Renal cortex interstitium (tissue), 11 donors: Measurements from ENCODE around the gene CAPSL. TPM values are rescaled to one million over a fixed set of nuclear protein-coding genes. Genes with fewer than 3 reads are reported as not detected.
"Not testable (repeated sequence)": the region's sequence is repeated elsewhere in the genome, so short reads cannot be mapped to it uniquely, and the experiment has no call there.

Source experiments
- DNase-seq, 11 donors: peaks; one replicate each; pipeline ENCODE4 v3.0.0-alpha.2; 2013; ENCODE audit warnings: low read depth in 9 of 11, low spot score in 4 of 11; ENCODE audit errors: extremely low read depth in 1 of 11
- polyA plus RNA-seq, 3 donors: library from polyadenylated mRNA; unstranded; fragments of 120-200 nt; gene quantifications; one replicate each; pipeline ENCODE4 v1.2.1, GENCODE V29; 2013; ENCODE audit not compliant: insufficient read length in 3 of 3

The CAPSL gene
- polyA plus RNA-seq, 3 donors = 5.3 to 6.2 (median 6.2) TPM

- no peak for DNase-seq
Observed at GRCh38 chr5:35921930-35922329, 16.5 kb downstream of the CAPSL start.

- no peak for DNase-seq
Observed at GRCh38 chr5:35920890-35921289, 17.5 kb downstream of the CAPSL start.

- DNase-seq = peak in 1 of 11 donors; percentile 20
Observed at GRCh38 chr5:35919191-35919590, 19.2 kb downstream of the CAPSL start.

- no peak for DNase-seq
Observed at GRCh38 chr5:35908814-35909213, 29.6 kb downstream of the CAPSL start.

- DNase-seq = no peak
Observed at GRCh38 chr5:35908228-35908627, 30.2 kb downstream of the CAPSL start.

- no peak for DNase-seq
Observed at GRCh38 chr5:35904443-35905132, 33.8 kb downstream of the CAPSL start.

- DNase-seq = no peak
Observed at GRCh38 chr5:35903631-35904203, 34.7 kb downstream of the CAPSL start.

- DNase-seq = no peak
Observed at GRCh38 chr5:35902046-35902672, 36.3 kb downstream of the CAPSL start.

- no peak for DNase-seq
Observed at GRCh38 chr5:35900972-35901695, 37.3 kb downstream of the CAPSL start.

- no peak for DNase-seq
Observed at GRCh38 chr5:35899800-35900199, 38.6 kb downstream of the CAPSL start.

GRCh38 chr5:35898952-35899660 lies 39.3 kb downstream of the CAPSL start:
- DNase-seq = no peak

- DNase-seq = no peak
Observed at GRCh38 chr5:35894131-35894530, 44.3 kb downstream of the CAPSL start.

- DNase-seq = not testable (repeated sequence)
Observed at GRCh38 chr5:35892799-35893198, 45.6 kb downstream of the CAPSL start.

- DNase-seq = no peak
Observed at GRCh38 chr5:35890021-35891020, 48.1 kb downstream of the CAPSL start.

GRCh38 chr5:35887321-35888100 lies 50.9 kb downstream of the CAPSL start:
- no peak for DNase-seq

- no peak for DNase-seq
Observed at GRCh38 chr5:35886381-35886780, 52.0 kb downstream of the CAPSL start.

- DNase-seq = no peak
Observed at GRCh38 chr5:35884773-35885172, 53.6 kb downstream of the CAPSL start.
